K562 (cell line): ENCODE measurements around the gene DPM2. TPM values are rescaled to one million over a fixed set of nuclear protein-coding genes. Genes with fewer than 3 reads are reported as not detected.

Experiments used
- ATAC-seq: fragments of 200-7000 bp; cut with Tn5 transposase; 3 replicates; pipeline ENCODE4 v1.9.1; 2020; ENCODE audit warnings: moderate library complexity
- BruUV-seq: library from RNA; stranded (reverse); fragments of 400-500 nt; replicated peaks from 2 replicates; lab custom pipeline; 2021; lab: Mats Ljungman, UMichigan
- CTCF ChIA-PET: fragments of 300-600 bp; formaldehyde crosslinking; extraction: SDS; loops from one replicate; lab custom pipeline; 2021; ENCODE audit warnings: low intra/inter-chr PET ratio; lab: Yijun Ruan, JAX
- POLR2A ChIA-PET: fragments of 300-600, 350-650 bp; sonication (Branson Sonifier 250); formaldehyde crosslinking; extraction: SDS; loops from one replicate; lab custom pipeline; 2021; ENCODE audit warnings: antibody characterized with exemption, inconsistent platforms; lab: Yijun Ruan, JAX
- DNase-seq, 4 experiments: peaks; one replicate each; pipeline versions ENCODE4 v3.0.0 to v3.0.0-alpha.2; 2011 to 2018; ENCODE audit warnings: low spot score in 3 of 4, mixed read lengths in 3 of 4; ENCODE audit errors: extremely low read depth in 1 of 4
- FAIRE-seq: peaks from 2 replicates; lab custom pipeline; 2011; peaks lifted over from hg19 to GRCh38; lab: Jason Lieb, UNC
- H2AFZ ChIP-seq: 2 replicates; pipeline ENCODE4 v1.6.0; 2011; ENCODE audit warnings: low read depth, low read length, control low read depth, inconsistent platforms
- H3K27ac ChIP-seq: fragments of 200-600 bp; 3 replicates; pipeline ENCODE4 v1.8.0; 2011; ENCODE audit warnings: low read depth, mild to moderate bottlenecking, control low read depth, inconsistent platforms, low read length, moderate library complexity, mixed read lengths; ENCODE audit errors: extremely low read depth
- H3K27me3 ChIP-seq, 2 experiments: fragments of 300-600 bp in 1 of 2; 2 replicates in 1 of 2; 3 replicates in 1 of 2; pipeline versions ENCODE4 v1.6.0 to v1.8.0; 2011; ENCODE audit warnings: inconsistent platforms in 2 of 2, low read length in 2 of 2, mild to moderate bottlenecking in 1 of 2, mixed read lengths in 1 of 2, moderate library complexity in 1 of 2; ENCODE audit not compliant: control insufficient read depth in 2 of 2, insufficient read depth in 2 of 2
- H3K36me3 ChIP-seq: fragments of 300-600 bp; 3 replicates; pipeline ENCODE4 v1.8.0; 2011; ENCODE audit warnings: mild to moderate bottlenecking, low read length, inconsistent platforms; ENCODE audit not compliant: control insufficient read depth, insufficient read depth
- H3K4me1 ChIP-seq, 2 experiments: fragments of 200-600 bp in 1 of 2; replicated peaks in 1 of 2; 2 replicates in 1 of 2; 3 replicates in 1 of 2; pipeline versions ENCODE4 v1.5.1 to v1.8.0; 2011; ENCODE audit warnings: inconsistent platforms in 2 of 2, low read length in 2 of 2, mild to moderate bottlenecking in 1 of 2, mixed read lengths in 1 of 2, moderate library complexity in 1 of 2; ENCODE audit not compliant: control insufficient read depth in 2 of 2, insufficient read depth in 2 of 2
- H3K4me2 ChIP-seq: 2 replicates; pipeline ENCODE4 v1.6.1; 2011; ENCODE audit warnings: low read length, control low read depth, inconsistent platforms, mixed read lengths; ENCODE audit not compliant: insufficient read depth
- H3K4me3 ChIP-seq: fragments of 200-600 bp; sonication (generic), shearing (Covaris generic); 2 replicates; pipeline ENCODE4 v1.5.1; 2016; ENCODE audit warnings: control low read depth, inconsistent platforms
- H3K79me2 ChIP-seq: fragments of 200-600 bp; 3 replicates; pipeline ENCODE4 v1.8.0; 2011; ENCODE audit warnings: low read length, inconsistent platforms; ENCODE audit not compliant: control insufficient read depth, insufficient read depth
- H3K9ac ChIP-seq, 2 experiments: 2 replicates each; pipeline versions ENCODE4 v1.6.0 to v1.6.1; 2011; ENCODE audit warnings: low read depth in 2 of 2, low read length in 2 of 2, control low read depth in 1 of 2, inconsistent platforms in 1 of 2, mild to moderate bottlenecking in 1 of 2, mixed read lengths in 1 of 2; ENCODE audit not compliant: insufficient read depth in 1 of 2
- H3K9me1 ChIP-seq: one replicate; pipeline ENCODE4 v1.6.0; 2011; ENCODE audit warnings: inconsistent platforms, mild to moderate bottlenecking, low read length, moderate library complexity; ENCODE audit not compliant: control insufficient read depth, insufficient read depth
- H3K9me3 ChIP-seq: replicated peaks from 2 replicates; pipeline ENCODE4 v1.5.1; 2011; ENCODE audit warnings: low read depth, low read length, inconsistent platforms; ENCODE audit not compliant: control insufficient read depth, insufficient read depth
- H4K20me1 ChIP-seq: replicated peaks from 2 replicates; pipeline ENCODE4 v1.6.1; 2011; ENCODE audit warnings: low read length, inconsistent platforms, mixed read lengths; ENCODE audit not compliant: control insufficient read depth, insufficient read depth
- HNRNPL ChIP-seq: fragments of 200-400 bp; formaldehyde crosslinking; IDR thresholded peaks from 2 replicates; pipeline ENCODE4 v1.6.1; 2017; ENCODE audit warnings: low read depth, mild to moderate bottlenecking, low read length
- KDM2B ChIP-seq: fragments of 250-450 bp; sonication (Bioruptor Pico); IDR thresholded peaks from 2 replicates; pipeline ENCODE4 v1.8.0; 2021; ENCODE audit warnings: mild to moderate bottlenecking, moderate library complexity
- RERE ChIP-seq: sonication (generic); formaldehyde crosslinking; IDR thresholded peaks from 2 replicates; pipeline ENCODE4 v1.8.0; 2023; ENCODE audit warnings: missing genetic modification reagents, mild to moderate bottlenecking, borderline replicate concordance
- SMAD2 ChIP-seq: fragments of 150-350 bp; IDR thresholded peaks from 2 replicates; pipeline ENCODE4 v1.6.1; 2014; ENCODE audit warnings: low read depth, mild to moderate bottlenecking, low read length
- THAP12 ChIP-seq: fragments of 250-450 bp; sonication (Bioruptor Pico); IDR thresholded peaks from 2 replicates; pipeline ENCODE4 v1.9.0; 2021; ENCODE audit warnings: mild to moderate bottlenecking, inconsistent platforms
- ZBTB26 ChIP-seq: fragments of 450-650 bp; formaldehyde crosslinking; IDR thresholded peaks from 2 replicates; pipeline ENCODE4 v1.4.0; 2022; ENCODE audit warnings: missing genetic modification characterization
- WGBS: fragments of 100-300 bp; shearing (Covaris generic); methylation state at CpG from one replicate; pipeline ENCODE4 v1.1.6; 2016; ENCODE audit warnings: low coverage, mixed read lengths; ENCODE audit not compliant: insufficient coverage; ENCODE audit errors: missing lambda C conversion rate; 5-methylcytosine and 5-hydroxymethylcytosine counted together
- in situ Hi-C: fragments of 300-500 bp; cut with MboI; formaldehyde crosslinking; loops from 4 replicates; pipeline ENCODE4 v1.15.0; 2018; ENCODE audit warnings: inconsistent platforms, mixed read lengths
- intact Hi-C: fragments of 100-400 bp; cut with micrococcal nuclease; formaldehyde crosslinking; loops from 2 replicates; pipeline ENCODE4 v1.14.2; 2022
- polyA plus RNA-seq, 8 experiments: library from polyadenylated mRNA; depleted of rRNA in 4 of 8; stranded (reverse) in 5 of 8; unstranded in 3 of 8; fragments of >200 nt; fragmentation: Nextera tagmentation in 2 of 8; fragmentation: Illumina TruSeq in 1 of 8; extraction: Ambion mirVana in 2 of 8; extraction: Trizol in 1 of 8; gene quantifications; 2 replicates each; pipeline versions ENCODE4 v1.2.1 to v1.2.3, GENCODE V29; 2011 to 2014; ENCODE audit warnings: inconsistent platforms in 1 of 8, missing spikeins in 1 of 8
- total RNA-seq, 7 experiments: library from RNA; depleted of rRNA in 6 of 7; stranded (reverse); fragments of >200 nt in 6 of 7; fragmentation: Illumina TruSeq in 2 of 7; extraction: Trizol in 2 of 7; gene quantifications; 2 replicates each; pipeline versions ENCODE4 v1.2.1 to v1.2.3, GENCODE V29; 2011 to 2021; ENCODE audit warnings: low replicate concordance in 1 of 7

The DPM2 gene
- total and polyA plus RNA-seq, 9 of the 15 experiments (the other 6 are each of a cell fraction or from before 2014, with no cell fraction given) = 43.5 to 126 (median 71.1) TPM

GRCh38 chr9:127930231-127931091 lies 7.2 kb downstream of the DPM2 start, which contains the start of gene PIP5KL1 (continued):
- TF ChIP-seq RERE (CRISPR knock-in tag) = 0 out of 2 replicates have a peak, but pooled peaks have one; percentile 7

GRCh38 chr9:127929625-127929979 lies 8.1 kb downstream of the DPM2 start:
- peaks cover 6% of the 10 kb centered on the region; the same call in 2 of the 3 replicates for H3K36me3 ChIP-seq
- CTCF ChIA-PET = no interaction called here
- POLR2A ChIA-PET = interaction anchor here (0.6 to 1.7 kb wide), 2 partner anchors 14 to 87 kb away, joined by 3 to 4 read pairs; no protein-coding TSS in a partner anchor
- H3K9me3 ChIP-seq = no peaks in the 10 kb centered on the region
- H3K79me2 ChIP-seq = peaks cover 10% of the 10 kb centered on the region
- in situ Hi-C loops (loop anchor here (5.0 to 10.0 kb wide), 2 partner anchors 427 to 715 kb away; no protein-coding TSS in a partner anchor), intact Hi-C loops (no loop called here)
- no peaks in the 10 kb centered on the region for H3K9me1 ChIP-seq
- BruUV-seq = no TSS peak
- no peak overlapping the region for H3K4me3 ChIP-seq
- no peaks in the 10 kb centered on the region for H3K27me3 ChIP-seq
- peak overlapping the region; percentile 73; the same call in 1 of the 2 replicates for H3K4me2 ChIP-seq
- 33% methylated on average over 10 of the region's 10 CpGs for WGBS
- ATAC-seq (no peak), FAIRE-seq (no peak), DNase-seq (no peak)
- no peaks in the 10 kb centered on the region for H4K20me1 ChIP-seq
- no peak overlapping the region for H2AFZ ChIP-seq
- H3K9ac ChIP-seq = no peak overlapping the region
- H3K27ac ChIP-seq = no peak overlapping the region
- H3K4me1 ChIP-seq = peaks cover 41 to 78% of the 10 kb centered on the region in 2 experiments
- TF ChIP-seq ZBTB26 (CRISPR knock-in tag) (no peak), KDM2B (CRISPR knock-in tag) (no peak), SMAD2 (no peak), HNRNPL (no peak), THAP12 (CRISPR knock-in tag) (no peak)
